ENCODE measurements around the gene FSIP1.

FSIP1 gene

DNA sequence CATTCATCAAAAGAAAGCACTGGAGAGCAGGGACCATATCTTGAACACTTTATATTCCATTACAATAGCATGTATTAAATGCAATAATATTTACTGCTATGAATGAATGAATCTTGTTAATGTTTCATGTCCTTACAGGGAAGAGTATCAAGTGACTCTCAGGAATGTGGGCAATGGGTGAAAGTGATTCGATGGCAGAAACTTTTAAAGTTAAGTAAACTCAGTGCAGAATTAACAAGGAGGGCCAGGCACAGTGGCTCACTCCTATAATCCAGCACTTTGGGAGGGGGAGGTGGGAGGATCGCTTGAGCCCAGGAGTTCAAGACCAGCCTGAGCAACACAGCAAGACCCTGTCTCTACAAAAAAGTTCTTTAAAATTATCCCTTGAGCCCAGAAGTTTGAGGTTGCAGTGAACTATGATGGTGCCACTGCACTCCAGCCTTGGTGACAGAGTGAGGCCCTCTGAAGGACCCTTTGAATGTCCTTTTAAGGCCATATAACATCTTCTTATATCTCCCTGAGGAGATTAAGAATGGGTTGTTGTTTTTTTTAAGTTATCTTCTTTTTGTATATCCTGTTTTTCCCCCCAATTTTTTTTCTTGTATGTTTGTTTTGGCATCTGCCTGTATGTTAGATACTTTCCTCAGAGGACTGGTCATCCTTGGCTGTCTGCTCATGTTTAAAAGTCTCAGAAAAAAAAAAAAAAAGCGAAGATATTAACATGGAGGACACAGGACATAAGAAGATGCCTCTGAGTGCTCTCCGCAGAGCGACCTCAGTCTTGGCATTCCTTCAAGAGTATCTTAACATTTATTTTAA, 9.6 kb upstream of the FSIP1 start:
- no peak for DNase-seq

DNA sequence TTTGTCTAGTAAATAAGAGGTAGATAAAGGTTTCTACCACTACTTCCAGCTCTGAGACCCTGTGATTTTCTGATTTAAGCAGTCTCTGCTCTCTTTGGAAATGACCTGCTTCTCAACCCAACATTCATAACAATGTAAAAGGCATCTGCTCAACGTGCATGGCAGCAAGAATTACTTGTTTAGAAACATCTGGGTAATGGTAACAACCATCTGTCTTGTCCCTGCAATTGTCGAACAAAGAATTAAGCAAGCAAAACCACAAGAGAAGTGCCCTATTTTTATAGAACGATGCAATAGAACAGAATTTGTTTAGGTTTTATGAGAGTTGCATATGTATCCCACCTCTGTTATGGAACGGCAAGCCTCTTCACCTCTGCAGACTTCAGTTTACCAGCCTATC, 7.1 kb upstream of the FSIP1 start:
- no peak for DNase-seq

DNA sequence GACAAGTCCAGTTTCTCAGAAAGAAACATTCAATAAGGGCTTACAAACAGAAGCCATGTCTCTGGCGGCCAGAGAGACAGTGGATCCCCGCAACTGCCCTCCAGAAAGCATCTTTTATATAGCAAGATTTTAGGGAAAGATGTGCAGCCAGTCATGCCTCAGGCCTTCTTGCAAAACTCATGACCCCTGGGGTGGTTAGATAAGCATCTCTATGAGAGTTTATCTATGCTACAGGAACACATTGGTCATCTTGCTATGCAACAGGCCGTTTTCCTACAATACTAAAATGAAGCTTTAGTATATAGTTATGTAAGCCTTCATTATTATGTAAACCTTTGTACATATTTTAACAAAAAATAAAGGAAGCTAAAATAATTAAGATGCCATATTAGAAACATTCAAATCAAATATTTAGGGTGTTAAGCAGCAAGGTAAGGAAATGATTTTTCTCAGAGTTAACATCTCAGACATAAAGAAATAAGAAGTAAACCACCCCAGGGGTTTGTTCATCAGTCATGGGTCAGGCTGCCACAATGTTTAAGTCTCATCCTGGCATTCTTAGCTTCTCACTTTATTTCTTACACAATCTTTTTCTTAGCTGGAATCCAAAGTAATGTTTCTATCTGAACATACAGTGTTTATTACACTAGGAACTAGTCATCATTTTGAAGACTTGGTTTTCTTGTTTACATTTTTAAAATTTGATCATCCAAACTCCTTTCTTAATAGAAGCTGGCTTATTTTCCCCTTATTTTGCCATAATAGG, 6.3 kb upstream of the FSIP1 start:
- no peak for DNase-seq

DNA sequence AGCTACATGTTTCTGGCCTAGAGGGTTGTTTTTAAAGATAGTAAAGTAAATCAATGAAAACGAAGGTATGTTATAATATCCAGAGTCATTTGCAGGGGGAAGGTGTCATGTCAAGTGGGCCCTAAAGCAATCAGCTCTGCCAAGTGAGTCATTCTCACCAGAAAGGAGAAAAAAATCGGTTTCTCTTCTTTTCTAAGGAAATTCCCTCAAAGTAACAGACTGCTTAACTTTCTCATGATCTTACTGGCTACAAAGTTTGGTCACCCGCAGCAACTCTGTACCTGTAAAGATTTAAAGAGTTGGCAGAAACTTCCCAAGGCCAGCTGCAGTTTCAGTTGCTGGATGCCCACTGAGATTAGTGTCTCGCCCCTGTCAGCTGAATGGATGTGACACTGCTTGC, 5.5 kb upstream of the FSIP1 start:
- peak in 1 of 5 donors; percentile 11 for DNase-seq

DNA sequence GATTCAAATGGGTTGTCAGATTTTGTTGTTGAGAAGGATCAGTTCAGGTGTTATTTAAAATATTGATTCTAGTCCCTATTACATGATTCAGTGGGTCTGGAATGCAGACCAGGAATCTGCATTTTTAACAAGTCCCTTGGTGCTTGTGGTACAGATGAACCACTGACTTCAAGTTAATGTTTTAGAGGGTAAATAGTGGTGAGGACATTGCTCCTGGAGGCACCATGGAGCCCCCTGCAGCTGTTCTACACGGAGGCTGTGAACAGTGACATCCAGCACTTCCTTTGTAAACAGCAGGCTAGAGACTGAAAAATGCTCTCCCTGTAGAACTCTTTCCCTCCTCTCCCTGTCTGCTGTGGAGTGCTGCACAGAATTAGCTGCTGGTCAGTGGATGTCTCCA, 4.8 kb upstream of the FSIP1 start:
- DNase-seq: no peak

DNA sequence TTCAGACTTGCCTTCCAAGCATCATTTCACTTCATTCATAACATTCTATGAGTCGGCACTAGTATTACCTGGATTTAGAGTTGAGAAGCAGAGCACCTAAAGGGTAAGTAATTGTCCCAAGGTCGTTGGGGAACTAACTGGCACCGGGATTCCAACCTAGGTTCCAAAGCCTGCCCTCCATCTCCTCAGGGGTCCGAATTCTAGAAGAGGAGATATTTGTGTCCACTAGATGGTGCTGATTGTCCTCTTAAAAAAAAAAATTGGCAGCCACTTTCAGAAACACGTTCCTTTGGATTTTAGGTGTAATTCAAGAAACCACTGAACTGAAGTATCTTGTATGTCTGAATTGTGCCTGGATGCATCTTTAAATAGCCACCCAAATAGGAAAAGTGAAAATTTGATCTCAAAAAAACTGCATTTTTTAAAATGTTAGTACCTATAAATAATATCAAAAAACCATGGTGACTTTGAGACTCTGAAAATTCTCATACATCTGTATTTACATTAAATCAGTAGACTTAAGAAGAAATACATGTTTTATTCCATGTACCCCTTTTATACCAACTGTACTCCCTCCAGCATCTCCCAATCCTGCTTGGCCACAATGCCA, 3.9 kb upstream of the FSIP1 start:
- DNase-seq: peak in 1 of 5 donors; percentile 47

DNA sequence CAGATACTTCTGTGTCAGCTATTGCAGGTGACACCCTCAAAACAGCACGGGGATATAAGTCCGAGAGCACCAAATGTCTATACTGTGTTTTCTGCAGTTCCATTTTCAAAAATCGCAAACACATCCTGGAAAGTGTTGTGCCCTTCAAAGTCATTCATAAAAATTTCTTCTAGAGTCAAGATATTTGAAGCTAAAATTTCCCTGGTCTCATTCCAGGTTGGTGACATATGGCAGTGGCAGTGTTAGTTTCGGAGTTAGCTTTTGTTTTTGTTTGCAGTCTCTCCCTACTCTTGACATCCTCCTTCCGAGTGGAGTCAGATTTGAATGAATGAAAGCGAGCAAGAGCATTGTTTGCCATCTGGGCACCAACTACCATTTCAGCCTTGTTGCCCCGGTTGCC, 3.2 kb upstream of the FSIP1 start:
- no peak for DNase-seq

DNA sequence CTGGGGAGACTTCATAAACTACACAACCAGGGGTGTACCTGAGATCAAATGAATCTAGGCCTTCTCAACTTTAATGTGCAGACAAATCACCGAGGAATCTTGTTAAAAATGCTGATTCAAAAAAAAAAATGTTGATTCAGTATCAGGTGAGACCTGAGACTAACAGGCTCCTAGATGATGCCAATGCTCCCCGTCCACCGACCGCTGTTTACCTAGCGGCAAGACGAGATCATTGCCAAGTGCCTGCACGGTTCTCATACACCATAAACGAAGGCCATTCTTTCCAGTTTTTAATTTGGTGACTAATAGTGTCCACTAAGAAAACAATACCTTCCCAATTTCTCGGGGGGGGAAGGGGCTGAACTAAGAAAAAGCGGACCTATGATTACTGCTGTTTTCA, 2.5 kb upstream of the FSIP1 start:
- DNase-seq: no peak

DNA sequence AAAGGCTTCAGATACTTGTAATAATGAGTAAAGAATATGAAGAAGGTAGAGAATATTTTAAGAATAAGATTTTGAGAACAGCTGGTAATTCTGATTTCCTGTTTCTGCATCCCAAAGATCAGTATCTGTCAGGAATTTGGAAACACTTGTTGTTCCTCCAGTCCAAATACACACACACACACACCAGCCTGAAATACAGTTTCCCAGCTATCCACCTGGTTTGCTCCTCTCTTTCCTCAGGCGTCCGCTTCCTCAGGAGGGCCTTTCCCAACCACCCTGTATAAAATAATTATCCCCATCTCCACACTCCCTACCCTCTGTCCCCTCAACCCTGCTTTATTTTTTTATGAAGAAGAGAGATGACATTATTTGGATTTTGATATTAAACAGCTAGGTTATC, 2.0 kb upstream of the FSIP1 start:
- no peak for DNase-seq

DNA sequence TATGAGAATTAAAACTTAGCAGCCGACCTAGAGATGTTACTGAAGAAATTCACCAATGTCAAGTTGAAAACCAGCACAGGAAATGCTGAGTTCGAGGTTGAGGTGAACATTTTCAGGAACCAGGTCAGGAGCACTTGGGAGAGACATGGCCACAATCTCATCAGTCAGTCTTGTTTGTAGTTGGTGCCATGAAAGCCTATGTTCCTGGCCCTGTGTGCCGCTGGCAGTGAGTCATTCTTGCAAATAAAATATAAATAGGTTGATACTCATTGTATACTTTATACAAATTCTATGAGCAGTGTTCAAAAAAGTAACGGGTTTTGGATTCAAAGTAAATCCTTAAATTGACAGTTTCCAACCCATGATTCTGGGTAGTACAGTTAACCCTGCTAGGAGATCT, 1.5 kb upstream of the FSIP1 start:
- no peak for DNase-seq

DNA sequence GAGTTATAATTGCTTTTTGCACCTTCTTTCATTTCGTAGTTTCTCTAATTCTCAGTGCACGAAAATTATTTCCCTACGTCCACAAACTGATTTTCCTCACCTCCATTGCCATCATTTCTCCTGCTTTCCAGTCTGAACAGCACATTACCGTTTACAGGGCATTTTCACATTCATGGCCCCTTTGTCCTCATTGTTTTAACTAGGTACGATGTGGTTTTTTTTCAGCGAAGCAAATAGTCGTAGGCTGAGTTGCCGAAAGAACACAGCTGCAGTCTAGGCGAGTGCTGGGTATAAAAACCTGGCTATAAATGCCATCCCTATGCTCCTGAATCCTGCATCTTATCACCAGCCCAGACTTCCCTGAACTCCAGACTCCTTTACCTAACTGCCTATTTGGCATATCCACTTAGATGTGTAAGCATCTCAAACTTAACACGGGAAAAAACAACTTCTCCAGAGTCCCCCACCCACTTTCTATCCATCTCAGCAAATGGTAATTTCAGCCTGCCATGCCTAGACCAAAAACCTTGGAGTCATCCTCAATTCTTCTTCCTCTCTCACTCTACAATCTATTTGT, 691 bp upstream of the FSIP1 start:
- DNase-seq: no peak

DNA sequence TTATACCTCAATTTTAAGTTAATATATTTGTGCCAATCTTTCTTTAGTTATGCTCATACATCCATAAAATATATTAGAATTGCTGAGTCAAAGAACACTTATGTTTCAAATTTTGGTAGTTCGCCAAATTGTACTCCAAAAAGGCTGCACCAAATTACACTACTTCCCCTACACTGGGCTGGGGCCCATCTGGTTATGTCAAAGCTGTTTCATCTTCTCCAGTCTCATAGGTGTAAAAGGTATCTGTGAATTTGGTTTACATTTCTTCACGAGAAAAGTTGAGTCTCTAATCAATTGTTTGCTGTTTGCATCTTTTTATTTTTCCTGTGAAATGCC, 706 bp downstream of the FSIP1 start:
- no peak for DNase-seq

DNA sequence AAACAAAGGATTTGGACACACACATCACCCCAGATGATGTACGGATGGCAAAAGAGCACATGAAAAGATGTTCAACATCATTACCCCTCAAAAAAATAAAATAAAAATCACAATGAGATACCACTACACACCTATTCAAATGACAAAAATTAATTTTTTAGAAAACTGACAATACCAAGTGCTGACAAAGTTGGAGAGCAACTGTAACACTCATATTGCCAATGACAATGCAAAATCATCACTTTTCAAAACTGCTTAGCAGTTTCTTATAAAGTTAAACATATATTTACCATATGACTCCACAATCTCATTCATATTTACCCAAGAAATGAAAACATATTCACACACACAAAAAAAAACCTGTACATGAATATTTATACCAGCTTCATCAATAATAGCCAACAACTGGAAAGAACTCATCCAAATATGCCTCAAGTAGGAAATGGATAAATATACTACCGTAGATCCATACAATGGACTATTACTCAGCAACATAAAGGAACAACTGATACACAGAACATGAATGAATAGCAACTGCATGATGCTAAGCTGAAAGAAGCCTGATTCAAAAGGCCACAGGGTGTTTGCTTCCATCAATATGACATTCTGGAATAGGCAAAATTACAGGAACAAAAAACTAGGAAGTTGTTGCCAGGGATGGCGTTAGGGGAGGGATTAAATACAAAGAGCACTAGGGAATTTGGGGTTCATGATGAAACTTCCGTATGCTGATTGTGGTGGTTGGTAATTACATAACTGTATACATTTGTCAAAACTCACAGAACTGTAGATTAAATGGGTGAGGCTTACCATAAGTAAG, 1.3 kb downstream of the FSIP1 start:
- no peak for DNase-seq

DNA sequence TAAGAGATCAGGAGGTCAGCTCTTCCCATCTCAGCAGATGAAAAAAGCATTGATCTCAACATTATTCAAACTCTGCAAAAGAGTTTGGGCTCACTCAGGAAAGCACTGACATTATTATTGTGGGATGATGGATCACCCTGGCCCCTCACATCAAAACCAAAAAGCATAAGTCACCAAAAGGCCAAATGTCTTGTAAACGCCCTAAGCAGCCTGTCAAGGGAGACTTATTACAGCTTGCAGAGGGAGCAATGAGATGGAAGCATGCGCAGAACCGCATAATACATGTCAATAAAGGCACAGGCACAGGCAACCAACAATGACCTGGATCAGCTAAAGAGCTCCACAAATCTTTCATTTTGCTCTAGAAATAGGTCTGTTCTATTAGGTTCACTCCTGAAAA, 4.6 kb downstream of the FSIP1 start:
- no peak for DNase-seq

DNA sequence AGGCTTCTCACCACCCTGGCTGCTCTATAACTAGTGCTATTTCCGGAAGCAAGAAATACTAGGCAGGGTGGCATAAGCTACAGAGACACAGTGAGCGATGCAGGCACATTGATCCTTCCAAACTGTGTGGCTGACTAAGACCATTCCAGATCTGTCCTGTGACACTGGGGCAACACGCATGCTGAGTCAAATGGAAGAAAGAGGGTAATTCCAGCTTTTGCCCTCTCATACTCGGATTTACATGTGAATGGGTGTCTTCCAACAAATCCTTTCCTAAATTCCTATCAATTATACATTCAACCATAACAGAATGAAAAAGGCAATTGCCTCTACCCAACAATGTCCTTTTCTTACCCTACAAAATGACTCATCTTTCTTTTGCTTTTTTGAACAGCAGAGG, 5.1 kb downstream of the FSIP1 start:
- DNase-seq: no peak

DNA sequence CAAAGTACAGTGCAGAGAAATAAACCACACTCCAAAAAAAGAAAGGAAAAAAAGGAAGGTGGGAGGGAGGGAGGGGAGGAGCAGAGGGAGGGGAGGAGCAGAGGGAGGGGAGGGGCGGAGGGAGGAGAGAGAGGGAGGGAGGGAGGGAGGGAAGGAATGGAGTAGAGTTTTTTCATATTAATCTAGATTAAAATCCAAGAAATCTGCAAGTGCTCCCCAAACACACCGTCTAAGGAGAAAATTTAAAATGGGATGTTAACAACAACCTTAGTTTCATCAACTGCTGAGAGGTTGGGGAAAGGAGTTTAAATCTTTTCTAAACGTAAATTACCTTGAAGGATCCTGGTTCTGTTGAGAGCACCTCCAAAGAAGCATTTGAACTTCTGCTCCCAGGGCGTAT, 6.6 kb downstream of the FSIP1 start:
- DNase-seq: no peak

DNA sequence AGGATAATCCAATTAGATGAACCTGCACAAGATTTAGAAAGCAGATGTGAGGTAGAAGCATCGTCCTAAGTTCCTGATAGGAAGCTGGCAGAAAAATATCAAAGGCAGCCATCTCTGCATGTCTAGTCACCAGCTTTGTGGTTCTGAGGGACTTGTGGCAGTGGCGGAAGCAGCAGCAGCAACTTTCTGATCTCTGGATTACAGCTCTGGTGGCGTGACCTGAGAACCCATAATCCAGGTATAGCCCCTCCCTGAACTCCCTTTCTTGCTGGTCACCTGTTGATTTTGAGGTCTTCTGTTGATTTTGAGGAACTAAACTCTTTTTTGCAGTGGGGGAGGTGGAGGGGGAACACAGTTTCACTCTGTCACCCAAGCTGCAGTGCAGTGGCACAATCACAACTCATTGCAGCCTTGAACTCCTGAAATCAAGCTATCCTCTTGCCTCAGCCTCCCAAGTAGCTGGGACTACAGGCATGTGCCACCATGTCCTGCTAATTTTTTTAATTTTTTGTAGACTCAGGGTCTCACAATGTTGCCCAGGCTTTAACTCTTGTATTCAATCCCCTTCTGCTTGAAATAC, 7.9 kb downstream of the FSIP1 start:
- peak; percentile 12 to 58 (median 31) for DNase-seq

DNA sequence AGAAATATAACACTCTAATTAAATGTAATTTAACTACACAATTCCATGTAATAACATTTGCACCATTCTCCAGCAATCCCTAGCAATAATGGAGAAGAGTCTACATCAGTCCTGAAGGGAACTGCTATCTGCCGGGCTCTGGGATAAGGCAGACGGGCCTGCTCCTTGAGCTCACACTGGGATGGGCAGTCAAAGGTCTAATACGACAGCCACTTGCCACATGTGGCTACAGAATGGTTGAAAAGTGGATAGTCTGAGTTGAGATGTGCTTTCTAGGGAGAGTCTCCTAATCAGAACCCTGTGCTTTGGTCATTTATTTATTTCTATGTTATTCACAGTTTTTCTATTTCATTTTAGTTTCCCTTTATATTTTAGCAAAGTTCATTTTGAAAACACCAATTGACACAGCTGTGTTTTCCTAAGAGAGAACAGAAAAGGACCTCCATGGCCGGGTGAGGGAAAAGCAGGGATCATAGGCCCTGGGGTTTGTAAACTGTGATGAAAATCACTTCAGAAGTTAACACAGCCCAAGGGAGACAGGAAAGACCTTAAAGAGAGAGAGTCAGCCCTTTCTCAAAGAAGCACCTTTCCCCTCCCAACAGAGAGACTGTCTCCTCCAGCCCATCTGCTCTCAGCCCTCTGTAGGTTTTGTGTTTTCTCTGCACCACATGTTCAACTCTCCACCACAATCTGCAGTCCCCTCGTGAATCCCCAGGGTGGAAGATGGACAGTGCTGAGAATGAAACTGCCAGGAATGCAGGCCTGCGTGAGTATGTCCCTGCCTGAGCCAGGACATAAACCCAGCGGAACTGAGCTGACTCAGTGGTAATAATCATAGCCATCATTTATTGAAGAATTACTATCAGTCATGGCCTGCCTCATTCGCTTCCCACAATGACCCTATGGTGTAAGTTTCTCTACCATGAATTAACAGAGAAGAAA, 11.6 kb downstream of the FSIP1 start:
- no peak for DNase-seq

DNA sequence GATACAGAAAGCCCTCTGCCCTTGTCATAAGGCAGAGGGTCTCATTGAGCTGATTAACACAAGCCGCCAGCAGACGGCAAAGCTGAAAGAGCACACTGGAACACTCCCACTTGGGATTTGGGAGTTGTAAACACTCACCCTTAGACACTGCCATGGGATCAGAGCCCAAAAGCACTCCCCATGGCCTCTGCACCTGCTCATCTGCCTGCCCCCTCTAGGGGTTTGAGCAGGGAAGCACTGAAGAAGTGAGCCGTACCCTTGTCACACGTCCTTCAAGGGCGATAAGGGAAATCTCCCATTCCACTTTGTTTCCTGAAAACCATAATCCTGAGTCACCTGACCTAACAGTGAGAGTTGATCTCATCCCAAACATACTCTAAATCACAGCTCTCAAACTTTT, 14.7 kb downstream of the FSIP1 start:
- DNase-seq: no peak

DNA sequence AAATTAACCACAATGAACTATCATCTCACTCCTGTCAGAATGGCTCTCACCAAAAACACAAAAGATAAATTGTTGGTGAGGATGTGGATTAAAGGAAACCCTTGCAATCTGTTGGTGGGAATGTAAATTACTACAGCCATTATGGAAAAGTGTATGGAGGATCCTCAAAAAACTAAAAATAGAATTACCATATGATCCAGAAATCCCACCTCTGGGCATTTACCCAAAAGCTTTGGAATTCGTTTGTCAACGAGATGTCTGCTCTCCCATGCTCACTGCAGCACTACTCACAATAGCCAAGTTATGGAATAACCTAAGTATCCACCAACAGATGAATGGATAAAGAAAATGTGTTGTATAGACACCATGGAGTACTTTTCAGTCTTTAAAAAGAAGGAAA, 21.6 kb downstream of the FSIP1 start:
- no peak for DNase-seq

DNA sequence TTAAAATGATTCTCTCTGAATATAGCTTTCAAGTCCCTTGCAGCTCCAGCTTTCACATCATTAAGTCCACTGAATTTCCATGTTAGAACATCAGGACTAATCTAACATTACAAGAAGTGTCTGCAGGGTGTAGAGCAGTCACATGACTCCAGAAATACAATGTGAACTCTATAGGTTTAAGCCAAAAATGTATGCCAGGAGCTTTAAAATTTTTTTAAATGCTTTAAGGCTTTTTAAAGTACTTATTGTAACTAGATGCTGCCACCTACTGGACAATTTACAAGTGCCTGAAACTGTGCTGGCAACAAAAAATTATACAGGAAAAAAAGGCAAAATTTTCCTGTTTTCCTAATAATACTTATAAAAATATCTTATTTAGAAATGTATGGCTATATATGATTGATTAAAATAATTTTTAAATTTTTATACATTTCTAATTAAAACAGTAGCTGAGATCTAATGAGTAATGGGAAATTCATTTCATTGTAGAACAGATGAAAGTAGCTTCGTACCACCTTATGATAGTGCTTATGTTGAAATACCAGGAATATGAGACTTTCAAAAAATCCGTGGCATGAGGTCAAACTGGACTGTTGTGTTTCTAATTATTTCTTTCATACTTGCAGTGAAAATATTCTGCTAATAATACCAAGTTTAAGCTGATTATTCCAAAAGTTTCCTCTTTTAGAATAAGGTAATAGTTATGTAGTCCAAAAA, 25.7 kb downstream of the FSIP1 start:
- peak in 2 of 5 donors; percentile 18 to 38 for DNase-seq

All from T-helper 1 cell (primary cell).